ENCODE measurements around the gene PID1.
"Not testable (repeated sequence)": the region's sequence is repeated elsewhere in the genome, so short reads cannot be mapped to it uniquely, and the experiment has no call there.

PID1 gene

GRCh38 chr2:229109195-229109594 lies 161.9 kb downstream of the PID1 start:
- no peak for DNase-seq (ENCODE audit: low read depth)

GRCh38 chr2:229107601-229108000 lies 163.5 kb downstream of the PID1 start:
- no peak for DNase-seq (ENCODE audit: low read depth)

GRCh38 chr2:229104974-229105387 lies 166.1 kb downstream of the PID1 start:
- DNase-seq (ENCODE audit: low read depth) = no peak

GRCh38 chr2:229104025-229104424 lies 167.1 kb downstream of the PID1 start:
- no peak for DNase-seq (ENCODE audit: low read depth)

- no peak for DNase-seq (ENCODE audit: low read depth)
Observed at GRCh38 chr2:229101314-229101713, 169.8 kb downstream of the PID1 start.

- DNase-seq (ENCODE audit: low read depth) = no peak
Observed at GRCh38 chr2:229099231-229099630, 171.9 kb downstream of the PID1 start.

- DNase-seq (ENCODE audit: low read depth) = no peak
Observed at GRCh38 chr2:229098801-229099200, 172.3 kb downstream of the PID1 start.

GRCh38 chr2:229096409-229097066 lies 174.5 kb downstream of the PID1 start:
- no peak for DNase-seq (ENCODE audit: low read depth)

- DNase-seq (ENCODE audit: low read depth) = no peak
Observed at GRCh38 chr2:229095472-229095871, 175.6 kb downstream of the PID1 start.

- DNase-seq (ENCODE audit: low read depth) = no peak
Observed at GRCh38 chr2:229090225-229090624, 180.9 kb downstream of the PID1 start.

GRCh38 chr2:229089776-229090175 lies 181.3 kb downstream of the PID1 start:
- no peak for DNase-seq (ENCODE audit: low read depth)

- DNase-seq (ENCODE audit: low read depth) = no peak
Observed at GRCh38 chr2:229088966-229089700, 182.0 kb downstream of the PID1 start.

GRCh38 chr2:229088517-229088913 lies 182.6 kb downstream of the PID1 start:
- no peak for DNase-seq (ENCODE audit: low read depth)

GRCh38 chr2:229087843-229088516 lies 183.1 kb downstream of the PID1 start:
- no peak for DNase-seq (ENCODE audit: low read depth)

- DNase-seq (ENCODE audit: low read depth) = no peak
Observed at GRCh38 chr2:229087267-229087666, 183.8 kb downstream of the PID1 start.

GRCh38 chr2:229085439-229085838 lies 185.6 kb downstream of the PID1 start:
- DNase-seq (ENCODE audit: low read depth) = no peak

GRCh38 chr2:229084447-229084846 lies 186.6 kb downstream of the PID1 start:
- no peak for DNase-seq (ENCODE audit: low read depth)

- no peak for DNase-seq (ENCODE audit: low read depth)
Observed at GRCh38 chr2:229083606-229084340, 187.3 kb downstream of the PID1 start.

- DNase-seq (ENCODE audit: low read depth) = no peak
Observed at GRCh38 chr2:229081411-229081810, 189.7 kb downstream of the PID1 start.

GRCh38 chr2:229080172-229080571 lies 190.9 kb downstream of the PID1 start:
- DNase-seq (ENCODE audit: low read depth) = no peak

GRCh38 chr2:229076886-229077285 lies 194.2 kb downstream of the PID1 start:
- not testable (repeated sequence) for DNase-seq (ENCODE audit: low read depth)

- DNase-seq (ENCODE audit: low read depth) = no peak
Observed at GRCh38 chr2:229073935-229074334, 197.2 kb downstream of the PID1 start.
